ENCODE measurements around the gene NCAPD3.

Gene NCAPD3

DNA sequence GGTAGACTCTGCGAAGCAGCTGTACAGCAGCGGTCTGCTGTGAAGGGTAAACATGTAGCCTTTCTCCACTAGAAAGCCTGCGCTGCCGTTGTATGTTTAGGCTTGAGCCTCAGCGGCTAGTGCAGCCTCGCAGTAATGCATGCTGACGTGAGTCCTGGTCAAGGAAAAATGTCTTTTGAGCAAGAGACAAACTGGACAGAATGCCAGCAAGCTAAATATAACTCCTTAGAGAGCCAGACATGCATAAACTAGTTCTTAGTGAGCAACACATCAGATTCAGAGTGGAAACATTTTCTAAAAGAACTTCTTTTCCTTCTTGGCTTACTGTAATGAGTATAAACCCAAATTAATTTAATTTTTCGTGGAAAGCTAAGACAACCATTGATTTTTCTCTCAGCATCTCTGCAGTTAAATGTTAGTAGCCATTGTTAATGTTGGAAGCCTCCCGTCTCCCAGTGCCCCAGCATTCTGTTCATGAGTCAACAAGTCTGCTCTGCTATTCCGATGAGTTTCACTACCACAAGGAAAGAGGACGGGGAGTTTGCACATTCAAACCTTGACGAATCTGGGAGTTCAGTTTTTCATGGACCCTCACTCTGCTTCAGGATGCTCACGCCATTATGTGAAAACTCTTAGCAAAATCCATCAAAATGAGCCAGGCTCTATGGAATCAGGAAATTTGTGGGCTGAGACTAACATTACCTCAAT is 103.5 kb downstream of the NCAPD3 start:
- TF ChIP-seq YY1 (IDR thresholded peaks at IDR 0.05; ENCODE audit: low read depth) (no peak), CREB1 (IDR thresholded peaks at IDR 0.05; ENCODE audit: low read depth) (no peak), CEBPB (IDR thresholded peaks at IDR 0.05) (no peak), TEAD4 (IDR thresholded peaks at IDR 0.05) (no peak), RAD21 (IDR thresholded peaks at IDR 0.05; ENCODE audit: low read depth) (no peak), NFIC (IDR thresholded peaks at IDR 0.05) (no peak), FOXM1 (IDR thresholded peaks at IDR 0.05; ENCODE audit: borderline replicate concordance, low read depth) (no peak), EP300 (IDR thresholded peaks at IDR 0.05; ENCODE audit: borderline replicate concordance) (no peak), ZBTB7A (IDR thresholded peaks at IDR 0.05; ENCODE audit: low read depth) (no peak), TCF12 (IDR thresholded peaks at IDR 0.05; ENCODE audit: low read depth) (no peak), EGR1 (IDR thresholded peaks at IDR 0.05) (no peak), TAF1 (IDR thresholded peaks at IDR 0.05; ENCODE audit: low read depth) (no peak)
- TF ChIP-seq, protein P1, sequence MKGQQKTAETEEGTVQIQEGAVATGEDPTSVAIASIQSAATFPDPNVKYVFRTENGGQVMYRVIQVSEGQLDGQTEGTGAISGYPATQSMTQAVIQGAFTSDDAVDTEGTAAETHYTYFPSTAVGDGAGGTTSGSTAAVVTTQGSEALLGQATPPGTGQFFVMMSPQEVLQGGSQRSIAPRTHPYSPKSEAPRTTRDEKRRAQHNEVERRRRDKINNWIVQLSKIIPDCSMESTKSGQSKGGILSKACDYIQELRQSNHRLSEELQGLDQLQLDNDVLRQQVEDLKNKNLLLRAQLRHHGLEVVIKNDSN (IDR thresholded peaks at IDR 0.05), result no peak
- TF ChIP-seq, protein P2, sequence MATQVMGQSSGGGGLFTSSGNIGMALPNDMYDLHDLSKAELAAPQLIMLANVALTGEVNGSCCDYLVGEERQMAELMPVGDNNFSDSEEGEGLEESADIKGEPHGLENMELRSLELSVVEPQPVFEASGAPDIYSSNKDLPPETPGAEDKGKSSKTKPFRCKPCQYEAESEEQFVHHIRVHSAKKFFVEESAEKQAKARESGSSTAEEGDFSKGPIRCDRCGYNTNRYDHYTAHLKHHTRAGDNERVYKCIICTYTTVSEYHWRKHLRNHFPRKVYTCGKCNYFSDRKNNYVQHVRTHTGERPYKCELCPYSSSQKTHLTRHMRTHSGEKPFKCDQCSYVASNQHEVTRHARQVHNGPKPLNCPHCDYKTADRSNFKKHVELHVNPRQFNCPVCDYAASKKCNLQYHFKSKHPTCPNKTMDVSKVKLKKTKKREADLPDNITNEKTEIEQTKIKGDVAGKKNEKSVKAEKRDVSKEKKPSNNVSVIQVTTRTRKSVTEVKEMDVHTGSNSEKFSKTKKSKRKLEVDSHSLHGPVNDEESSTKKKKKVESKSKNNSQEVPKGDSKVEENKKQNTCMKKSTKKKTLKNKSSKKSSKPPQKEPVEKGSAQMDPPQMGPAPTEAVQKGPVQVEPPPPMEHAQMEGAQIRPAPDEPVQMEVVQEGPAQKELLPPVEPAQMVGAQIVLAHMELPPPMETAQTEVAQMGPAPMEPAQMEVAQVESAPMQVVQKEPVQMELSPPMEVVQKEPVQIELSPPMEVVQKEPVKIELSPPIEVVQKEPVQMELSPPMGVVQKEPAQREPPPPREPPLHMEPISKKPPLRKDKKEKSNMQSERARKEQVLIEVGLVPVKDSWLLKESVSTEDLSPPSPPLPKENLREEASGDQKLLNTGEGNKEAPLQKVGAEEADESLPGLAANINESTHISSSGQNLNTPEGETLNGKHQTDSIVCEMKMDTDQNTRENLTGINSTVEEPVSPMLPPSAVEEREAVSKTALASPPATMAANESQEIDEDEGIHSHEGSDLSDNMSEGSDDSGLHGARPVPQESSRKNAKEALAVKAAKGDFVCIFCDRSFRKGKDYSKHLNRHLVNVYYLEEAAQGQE (IDR thresholded peaks at IDR 0.05; ENCODE audit: low read depth), result no peak
- TF ChIP-seq, protein P3, sequence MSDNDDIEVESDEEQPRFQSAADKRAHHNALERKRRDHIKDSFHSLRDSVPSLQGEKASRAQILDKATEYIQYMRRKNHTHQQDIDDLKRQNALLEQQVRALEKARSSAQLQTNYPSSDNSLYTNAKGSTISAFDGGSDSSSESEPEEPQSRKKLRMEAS (IDR thresholded peaks at IDR 0.05), result no peak

DNA sequence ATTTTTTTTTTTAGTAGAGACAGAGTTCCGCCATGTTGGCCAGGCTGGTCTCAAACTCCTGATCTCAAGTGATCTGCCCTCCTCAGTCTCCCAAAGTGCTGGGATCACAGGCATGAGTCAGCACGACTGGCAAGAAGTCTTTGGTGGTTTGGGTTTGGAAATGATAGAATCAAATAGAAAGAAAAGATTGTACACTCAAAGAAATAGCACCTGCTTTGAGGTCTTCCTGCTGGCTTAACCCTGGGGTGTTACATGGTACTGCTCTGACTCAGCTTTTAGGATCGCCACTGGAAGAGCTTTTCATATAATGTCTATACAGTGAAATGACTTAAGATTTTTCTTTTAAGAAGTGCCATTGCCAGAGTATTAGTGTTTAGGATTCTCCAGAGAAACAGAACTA is 104.7 kb downstream of the NCAPD3 start:
- no peak for TF ChIP-seq CREB1 (IDR thresholded peaks at IDR 0.05; ENCODE audit: low read depth)
- TF ChIP-seq EP300 (IDR thresholded peaks at IDR 0.05; ENCODE audit: borderline replicate concordance), result no peak
- TF ChIP-seq, protein P3 (IDR thresholded peaks at IDR 0.05), result no peak
- TF ChIP-seq ZBTB7A (IDR thresholded peaks at IDR 0.05; ENCODE audit: low read depth), result no peak
- no peak for TF ChIP-seq CEBPB (IDR thresholded peaks at IDR 0.05)
- TF ChIP-seq RAD21 (IDR thresholded peaks at IDR 0.05; ENCODE audit: low read depth), result no peak
- no peak for TF ChIP-seq TCF12 (IDR thresholded peaks at IDR 0.05; ENCODE audit: low read depth)
- TF ChIP-seq, protein P2 (IDR thresholded peaks at IDR 0.05; ENCODE audit: low read depth), result no peak
- no peak for TF ChIP-seq TAF1 (IDR thresholded peaks at IDR 0.05; ENCODE audit: low read depth)
- TF ChIP-seq YY1 (IDR thresholded peaks at IDR 0.05; ENCODE audit: low read depth), result no peak
- TF ChIP-seq EGR1 (IDR thresholded peaks at IDR 0.05), result no peak
- no peak for TF ChIP-seq TEAD4 (IDR thresholded peaks at IDR 0.05)
- TF ChIP-seq, protein P1 (IDR thresholded peaks at IDR 0.05), result no peak
- TF ChIP-seq NFIC (IDR thresholded peaks at IDR 0.05), result no peak
- no peak for TF ChIP-seq FOXM1 (IDR thresholded peaks at IDR 0.05; ENCODE audit: borderline replicate concordance, low read depth)

DNA sequence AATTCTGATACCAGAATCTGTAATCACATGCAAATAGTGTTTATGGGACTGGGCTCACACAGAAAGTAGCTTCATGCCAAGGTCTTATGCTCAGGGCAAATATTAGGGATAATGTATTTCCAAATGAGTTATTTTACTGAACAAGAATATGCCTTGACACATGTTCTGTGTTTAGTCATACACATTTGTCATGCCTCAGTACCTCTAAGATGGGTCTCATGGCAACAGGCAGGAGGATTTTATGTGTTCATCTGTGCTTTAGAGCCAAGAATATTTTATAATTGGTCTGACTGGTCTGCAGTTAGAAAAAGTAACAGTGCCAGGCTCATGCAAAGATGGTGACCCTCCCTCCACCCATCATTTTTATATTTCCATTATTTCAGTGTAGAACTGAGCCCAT is 105.8 kb downstream of the NCAPD3 start:
- TF ChIP-seq EGR1 (IDR thresholded peaks at IDR 0.05) (no peak), TCF12 (IDR thresholded peaks at IDR 0.05; ENCODE audit: low read depth) (no peak), TEAD4 (IDR thresholded peaks at IDR 0.05) (no peak), FOXM1 (IDR thresholded peaks at IDR 0.05; ENCODE audit: borderline replicate concordance, low read depth) (no peak), TAF1 (IDR thresholded peaks at IDR 0.05; ENCODE audit: low read depth) (no peak), RAD21 (IDR thresholded peaks at IDR 0.05; ENCODE audit: low read depth) (no peak), CEBPB (IDR thresholded peaks at IDR 0.05) (no peak), YY1 (IDR thresholded peaks at IDR 0.05; ENCODE audit: low read depth) (no peak), NFIC (IDR thresholded peaks at IDR 0.05) (no peak), ZBTB7A (IDR thresholded peaks at IDR 0.05; ENCODE audit: low read depth) (no peak)
- TF ChIP-seq, protein P1 (IDR thresholded peaks at IDR 0.05), result no peak
- TF ChIP-seq, protein P2 (IDR thresholded peaks at IDR 0.05; ENCODE audit: low read depth), result no peak
- TF ChIP-seq, protein P3 (IDR thresholded peaks at IDR 0.05), result no peak

Measured in Ishikawa (cell line).